ENCODE data around the gene UPF1. TPM values are rescaled to one million over a fixed set of nuclear protein-coding genes. Genes with fewer than 3 reads are reported as not detected.

The UPF1 gene
- total RNA-seq, 1 donor from 2014 or later: 46.5 TPM

DNA sequence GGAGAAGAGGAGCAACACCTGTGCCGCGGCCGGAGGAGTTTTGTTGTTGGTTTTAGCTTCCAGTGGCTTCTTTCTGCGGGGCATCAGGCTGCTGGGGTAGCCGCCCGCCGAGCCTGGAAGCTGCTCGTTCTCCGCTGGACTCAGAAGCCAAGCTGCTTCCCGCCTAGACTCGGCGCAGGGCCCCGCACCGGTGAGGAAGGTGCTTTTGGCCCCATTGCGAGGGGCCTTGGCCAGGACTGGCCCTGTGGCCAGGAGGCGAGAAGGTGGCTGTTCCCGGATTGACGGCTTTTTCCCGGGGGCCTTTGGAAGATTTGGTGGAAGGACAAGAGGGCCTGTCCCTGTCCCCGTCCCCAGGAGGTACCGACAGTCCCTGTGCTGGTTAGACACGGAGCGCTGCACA is 35.4 kb downstream of the UPF1 start:
- TF ChIP-seq, protein P1, sequence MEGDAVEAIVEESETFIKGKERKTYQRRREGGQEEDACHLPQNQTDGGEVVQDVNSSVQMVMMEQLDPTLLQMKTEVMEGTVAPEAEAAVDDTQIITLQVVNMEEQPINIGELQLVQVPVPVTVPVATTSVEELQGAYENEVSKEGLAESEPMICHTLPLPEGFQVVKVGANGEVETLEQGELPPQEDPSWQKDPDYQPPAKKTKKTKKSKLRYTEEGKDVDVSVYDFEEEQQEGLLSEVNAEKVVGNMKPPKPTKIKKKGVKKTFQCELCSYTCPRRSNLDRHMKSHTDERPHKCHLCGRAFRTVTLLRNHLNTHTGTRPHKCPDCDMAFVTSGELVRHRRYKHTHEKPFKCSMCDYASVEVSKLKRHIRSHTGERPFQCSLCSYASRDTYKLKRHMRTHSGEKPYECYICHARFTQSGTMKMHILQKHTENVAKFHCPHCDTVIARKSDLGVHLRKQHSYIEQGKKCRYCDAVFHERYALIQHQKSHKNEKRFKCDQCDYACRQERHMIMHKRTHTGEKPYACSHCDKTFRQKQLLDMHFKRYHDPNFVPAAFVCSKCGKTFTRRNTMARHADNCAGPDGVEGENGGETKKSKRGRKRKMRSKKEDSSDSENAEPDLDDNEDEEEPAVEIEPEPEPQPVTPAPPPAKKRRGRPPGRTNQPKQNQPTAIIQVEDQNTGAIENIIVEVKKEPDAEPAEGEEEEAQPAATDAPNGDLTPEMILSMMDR (conservative IDR thresholded peaks at IDR 0.05; ENCODE audit: low read depth, low read length): no peak

DNA sequence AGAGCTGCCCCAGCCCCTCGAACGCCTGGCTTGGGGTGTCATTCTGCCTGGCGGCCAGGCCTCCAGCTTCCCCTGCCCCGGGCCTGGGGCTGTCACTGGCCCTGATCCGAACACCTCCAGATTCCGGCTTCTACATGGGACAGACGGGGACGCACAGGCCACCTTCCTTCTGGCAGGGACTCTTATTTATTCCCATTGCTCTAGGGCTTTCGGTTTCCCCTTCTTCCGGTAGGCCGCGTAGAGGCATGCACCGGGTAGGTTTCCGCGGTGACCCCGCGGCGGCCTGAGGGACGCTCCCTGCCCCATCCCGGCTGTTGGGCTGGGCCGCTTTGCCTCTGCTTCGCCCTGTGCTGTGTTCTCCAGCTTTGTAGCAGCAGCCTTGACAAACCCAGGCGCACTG is 36.0 kb downstream of the UPF1 start:
- TF ChIP-seq, protein P1 (conservative IDR thresholded peaks at IDR 0.05; ENCODE audit: low read depth, low read length): no peak
- H3K4me3 ChIP-seq (ENCODE audit: low read depth, low read length): no peak overlapping the region
- no peak for DNase-seq (ENCODE audit: low read depth)

More for the DNA sequence above, 35.4 kb downstream of the UPF1 start:
- H3K4me3 ChIP-seq (ENCODE audit: low read depth, low read length): no peak overlapping the region
- DNase-seq (ENCODE audit: low read depth): no peak

GRCh38 chr19:18868380-18869022 is 36.7 kb downstream of the UPF1 start:
- DNase-seq (ENCODE audit: low read depth): no peak
- H3K4me3 ChIP-seq (ENCODE audit: low read depth, low read length): no peak overlapping the region
- TF ChIP-seq, protein P1 (conservative IDR thresholded peaks at IDR 0.05; ENCODE audit: low read depth, low read length): no peak

GRCh38 chr19:18869023-18869618 is 37.4 kb downstream of the UPF1 start:
- no peak for DNase-seq (ENCODE audit: low read depth)
- no peak overlapping the region for H3K4me3 ChIP-seq (ENCODE audit: low read depth, low read length)
- TF ChIP-seq, protein P1 (conservative IDR thresholded peaks at IDR 0.05; ENCODE audit: low read depth, low read length): no peak

GRCh38 chr19:18869781-18870530 is 38.2 kb downstream of the UPF1 start:
- no peak overlapping the region for H3K4me3 ChIP-seq (ENCODE audit: low read depth, low read length)
- TF ChIP-seq, protein P1 (conservative IDR thresholded peaks at IDR 0.05; ENCODE audit: low read depth, low read length): no peak
- DNase-seq (ENCODE audit: low read depth): no peak

DNA sequence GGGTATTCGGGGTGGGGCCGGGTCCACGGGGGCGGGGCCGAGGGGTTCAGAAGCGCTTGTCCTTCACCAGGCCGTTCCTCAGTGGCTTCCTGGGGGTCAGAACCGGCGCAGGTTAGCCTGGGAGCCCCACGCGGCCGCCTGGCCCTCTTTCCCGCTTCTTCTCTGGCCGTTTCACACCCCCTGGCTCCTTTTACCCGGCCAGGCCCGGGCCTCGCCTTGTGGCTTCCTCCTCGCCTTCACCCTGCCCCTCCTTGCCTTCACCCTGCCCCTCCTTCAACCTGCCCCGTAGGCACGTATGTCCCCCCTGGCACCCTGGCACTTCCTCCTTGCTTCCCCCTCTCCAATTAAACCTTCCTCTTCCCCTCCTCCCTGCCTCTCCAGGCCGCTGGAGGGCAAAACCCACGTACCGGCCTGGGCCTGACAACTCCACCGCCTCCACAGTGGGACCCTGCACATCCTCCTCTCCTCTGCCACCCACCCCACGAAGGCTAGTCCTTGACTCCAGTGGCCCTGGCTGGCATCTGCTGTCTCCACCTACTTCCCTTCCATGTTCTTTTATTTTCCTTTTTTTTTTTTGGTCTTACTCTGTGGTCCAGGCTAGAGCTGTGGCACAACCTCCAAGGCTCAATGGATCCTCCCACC is 38.9 kb downstream of the UPF1 start:
- H3K4me3 ChIP-seq (ENCODE audit: low read depth, low read length): no peak overlapping the region
- TF ChIP-seq, protein P1 (conservative IDR thresholded peaks at IDR 0.05; ENCODE audit: low read depth, low read length): no peak
- DNase-seq (ENCODE audit: low read depth): no peak
